ENCODE measurements around the gene TMEM263. TPM values are rescaled to one million over a fixed set of nuclear protein-coding genes. Genes with fewer than 3 reads are reported as not detected.
A peak's percentile ranks its signal among the peaks of the same experiment; 100 is the strongest.

The TMEM263 gene
- total and polyA plus RNA-seq, 9 of the 15 experiments (the other 6 are each of a cell fraction or from before 2014, with no cell fraction given), result 12.6 to 36.7 (median 24.4) TPM

GRCh38 chr12:106954462-106955376 is 988 bp upstream of the TMEM263 start:
- peak; percentile 45 to 68 (median 48) for DNase-seq (ENCODE audit: extremely low read depth in 1 of 4, low spot score in 3 of 4)
- H3K9me1 ChIP-seq (ENCODE audit: control insufficient read depth, insufficient read depth, low read length), result no peaks in the 10 kb centered on the region
- peak overlapping the region; percentile 87 for H3K27ac ChIP-seq (ENCODE audit: extremely low read depth, low read depth, low read length)
- ATAC-seq, result peak; percentile 50
- H2AFZ ChIP-seq (ENCODE audit: low read depth, low read length), result peak overlapping the region; percentile 79
- peak; percentile 71 for FAIRE-seq
- H4K20me1 ChIP-seq (replicated peaks; ENCODE audit: control insufficient read depth, insufficient read depth, low read length), result no peaks in the 10 kb centered on the region
- H3K9me3 ChIP-seq (replicated peaks; ENCODE audit: control insufficient read depth, insufficient read depth, low read depth, low read length), result no peaks in the 10 kb centered on the region
- H3K36me3 ChIP-seq (ENCODE audit: control insufficient read depth, insufficient read depth, low read length), result no peaks in the 10 kb centered on the region; the same call in 2 of the 3 replicates
- H3K9ac ChIP-seq (ENCODE audit: insufficient read depth in 1 of 2, low read depth in 2 of 2, low read length in 2 of 2), result peak overlapping the region; percentile 79 to 93
- 1% methylated on average over 36 of the region's 36 CpGs for WGBS (ENCODE audit: insufficient coverage, low coverage, missing lambda C conversion rate)
- peaks cover 0 to 18% of the 10 kb centered on the region in 2 experiments; a peak in 3 of 5 replicates for H3K4me1 ChIP-seq (replicated peaks in 1 of 2; ENCODE audit: control insufficient read depth in 2 of 2, insufficient read depth in 2 of 2, low read length in 2 of 2)
- peaks cover 71% of the 10 kb centered on the region for H3K79me2 ChIP-seq (ENCODE audit: control insufficient read depth, insufficient read depth, low read length)
- ChIA-PET POLR2A (interaction anchor here (0.5 to 3.5 kb wide), 18 partner anchors 8 to 597 kb away, joined by 3 to 28 read pairs (median 6); partner anchors contain the start of gene POLR3B), CTCF (ENCODE audit: low intra/inter-chr PET ratio) (no interaction called here)
- TSS peak; percentile 69 for BruUV-seq (replicated peaks)
- in situ Hi-C loops (cut with MboI) (no loop called here), intact Hi-C loops (cut with micrococcal nuclease) (no loop called here)
- H3K27me3 ChIP-seq (ENCODE audit: control insufficient read depth in 2 of 2, insufficient read depth in 2 of 2, low read length in 2 of 2), result no peaks in the 10 kb centered on the region
- H3K4me3 ChIP-seq, result peak overlapping the region; percentile 85
- H3K4me2 ChIP-seq (ENCODE audit: insufficient read depth, low read length), result peak overlapping the region; percentile 77
- TF ChIP-seq TCFL5 (CRISPR knock-in tag; conservative IDR thresholded peaks at IDR 0.05) (no peak), ILK (tag; IDR thresholded peaks at IDR 0.05; ENCODE audit: borderline replicate concordance, low read depth) (no peak), GTF2A2 (tag; IDR thresholded peaks at IDR 0.05) (0 out of 2 replicates have a peak, but pooled peaks have one; percentile 41), AFF4 (CRISPR knock-in tag; IDR thresholded peaks at IDR 0.05) (0 out of 2 replicates have a peak, but pooled peaks have one; percentile 87), EP300 (IDR thresholded peaks at IDR 0.05; ENCODE audit: low read length) (no peak), MCM3 (IDR thresholded peaks at IDR 0.05) (no peak)
- TF ChIP-seq, protein P1, sequence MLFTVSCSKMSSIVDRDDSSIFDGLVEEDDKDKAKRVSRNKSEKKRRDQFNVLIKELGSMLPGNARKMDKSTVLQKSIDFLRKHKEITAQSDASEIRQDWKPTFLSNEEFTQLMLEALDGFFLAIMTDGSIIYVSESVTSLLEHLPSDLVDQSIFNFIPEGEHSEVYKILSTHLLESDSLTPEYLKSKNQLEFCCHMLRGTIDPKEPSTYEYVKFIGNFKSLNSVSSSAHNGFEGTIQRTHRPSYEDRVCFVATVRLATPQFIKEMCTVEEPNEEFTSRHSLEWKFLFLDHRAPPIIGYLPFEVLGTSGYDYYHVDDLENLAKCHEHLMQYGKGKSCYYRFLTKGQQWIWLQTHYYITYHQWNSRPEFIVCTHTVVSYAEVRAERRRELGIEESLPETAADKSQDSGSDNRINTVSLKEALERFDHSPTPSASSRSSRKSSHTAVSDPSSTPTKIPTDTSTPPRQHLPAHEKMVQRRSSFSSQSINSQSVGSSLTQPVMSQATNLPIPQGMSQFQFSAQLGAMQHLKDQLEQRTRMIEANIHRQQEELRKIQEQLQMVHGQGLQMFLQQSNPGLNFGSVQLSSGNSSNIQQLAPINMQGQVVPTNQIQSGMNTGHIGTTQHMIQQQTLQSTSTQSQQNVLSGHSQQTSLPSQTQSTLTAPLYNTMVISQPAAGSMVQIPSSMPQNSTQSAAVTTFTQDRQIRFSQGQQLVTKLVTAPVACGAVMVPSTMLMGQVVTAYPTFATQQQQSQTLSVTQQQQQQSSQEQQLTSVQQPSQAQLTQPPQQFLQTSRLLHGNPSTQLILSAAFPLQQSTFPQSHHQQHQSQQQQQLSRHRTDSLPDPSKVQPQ (CRISPR knock-in tag; IDR thresholded peaks at IDR 0.05; ENCODE audit: borderline replicate concordance), result no peak
- TF ChIP-seq, protein P2, sequence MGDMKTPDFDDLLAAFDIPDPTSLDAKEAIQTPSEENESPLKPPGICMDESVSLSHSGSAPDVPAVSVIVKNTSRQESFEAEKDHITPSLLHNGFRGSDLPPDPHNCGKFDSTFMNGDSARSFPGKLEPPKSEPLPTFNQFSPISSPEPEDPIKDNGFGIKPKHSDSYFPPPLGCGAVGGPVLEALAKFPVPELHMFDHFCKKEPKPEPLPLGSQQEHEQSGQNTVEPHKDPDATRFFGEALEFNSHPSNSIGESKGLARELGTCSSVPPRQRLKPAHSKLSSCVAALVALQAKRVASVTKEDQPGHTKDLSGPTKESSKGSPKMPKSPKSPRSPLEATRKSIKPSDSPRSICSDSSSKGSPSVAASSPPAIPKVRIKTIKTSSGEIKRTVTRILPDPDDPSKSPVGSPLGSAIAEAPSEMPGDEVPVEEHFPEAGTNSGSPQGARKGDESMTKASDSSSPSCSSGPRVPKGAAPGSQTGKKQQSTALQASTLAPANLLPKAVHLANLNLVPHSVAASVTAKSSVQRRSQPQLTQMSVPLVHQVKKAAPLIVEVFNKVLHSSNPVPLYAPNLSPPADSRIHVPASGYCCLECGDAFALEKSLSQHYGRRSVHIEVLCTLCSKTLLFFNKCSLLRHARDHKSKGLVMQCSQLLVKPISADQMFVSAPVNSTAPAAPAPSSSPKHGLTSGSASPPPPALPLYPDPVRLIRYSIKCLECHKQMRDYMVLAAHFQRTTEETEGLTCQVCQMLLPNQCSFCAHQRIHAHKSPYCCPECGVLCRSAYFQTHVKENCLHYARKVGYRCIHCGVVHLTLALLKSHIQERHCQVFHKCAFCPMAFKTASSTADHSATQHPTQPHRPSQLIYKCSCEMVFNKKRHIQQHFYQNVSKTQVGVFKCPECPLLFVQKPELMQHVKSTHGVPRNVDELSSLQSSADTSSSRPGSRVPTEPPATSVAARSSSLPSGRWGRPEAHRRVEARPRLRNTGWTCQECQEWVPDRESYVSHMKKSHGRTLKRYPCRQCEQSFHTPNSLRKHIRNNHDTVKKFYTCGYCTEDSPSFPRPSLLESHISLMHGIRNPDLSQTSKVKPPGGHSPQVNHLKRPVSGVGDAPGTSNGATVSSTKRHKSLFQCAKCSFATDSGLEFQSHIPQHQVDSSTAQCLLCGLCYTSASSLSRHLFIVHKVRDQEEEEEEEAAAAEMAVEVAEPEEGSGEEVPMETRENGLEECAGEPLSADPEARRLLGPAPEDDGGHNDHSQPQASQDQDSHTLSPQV (IDR thresholded peaks at IDR 0.05), result peak; percentile 91
